AML-193 (cell line): ENCODE data around the gene ZFP36.
A peak's percentile ranks its signal among the peaks of the same experiment; 100 is the strongest.
"Not testable (repeated sequence)": the region's sequence is repeated elsewhere in the genome, so short reads cannot be mapped to it uniquely, and the experiment has no call there.

Source experiments
- DNase-seq, 2 experiments: peaks; one replicate each; lab custom pipeline; 2025; lab: John Stamatoyannopoulos, UW

The ZFP36 gene

GRCh38 chr19:39406656-39407409 is at the start of gene ZFP36:
ZFP36 (plus strand) TSS chr19:39406847; CDS start chr19:39406905, 58 bp downstream.
- DNase-seq: peak; percentile 64 to 65

- no peak for DNase-seq
These were observed 47.6 kb upstream of the ZFP36 start for GRCh38 chr19:39359026-39359425.

GRCh38 chr19:39360599-39360998 is 46.0 kb upstream of the ZFP36 start:
- DNase-seq: no peak

GRCh38 chr19:39362682-39363657 is 43.7 kb upstream of the ZFP36 start:
- DNase-seq: no peak

- DNase-seq: no peak
These were observed 42.7 kb upstream of the ZFP36 start for GRCh38 chr19:39363901-39364457.

- no peak for DNase-seq
These were observed 41.1 kb upstream of the ZFP36 start for GRCh38 chr19:39365531-39365930.

- no peak for DNase-seq
These were observed 37.4 kb upstream of the ZFP36 start for GRCh38 chr19:39369200-39369599.

GRCh38 chr19:39370735-39371134 is 35.9 kb upstream of the ZFP36 start:
- no peak for DNase-seq

GRCh38 chr19:39372047-39372802 is 34.4 kb upstream of the ZFP36 start:
- DNase-seq: no peak

GRCh38 chr19:39372941-39373340 is 33.7 kb upstream of the ZFP36 start:
- DNase-seq: no peak

GRCh38 chr19:39375929-39376328 is 30.7 kb upstream of the ZFP36 start:
- DNase-seq: no peak

- no peak for DNase-seq
These were observed 29.0 kb upstream of the ZFP36 start for GRCh38 chr19:39377373-39378362.

GRCh38 chr19:39379366-39379765 is 27.3 kb upstream of the ZFP36 start:
- DNase-seq: not testable (repeated sequence)

- DNase-seq: no peak
These were observed 26.7 kb upstream of the ZFP36 start for GRCh38 chr19:39379865-39380396.

GRCh38 chr19:39380521-39381502 is 25.8 kb upstream of the ZFP36 start:
- no peak for DNase-seq

GRCh38 chr19:39381910-39382611 is 24.6 kb upstream of the ZFP36 start:
- no peak for DNase-seq

GRCh38 chr19:39382991-39383828 is 23.4 kb upstream of the ZFP36 start:
- DNase-seq: no peak
